Liver (tissue), 9 donors: ENCODE results near the gene SPTBN5. TPM values are rescaled to one million over a fixed set of nuclear protein-coding genes. Genes with fewer than 3 reads are reported as not detected.

Experiments used
- DNase-seq: peaks from one replicate; pipeline ENCODE4 v3.0.0-alpha.2; 2017; ENCODE audit warnings: low spot score
- H3K27ac ChIP-seq, 2 donors: one replicate each; pipeline ENCODE4 v1.7.0; 2013; ENCODE audit warnings: inconsistent platforms in 2 of 2, low read length in 2 of 2, control low read depth in 1 of 2, low read depth in 1 of 2, mild to moderate bottlenecking in 1 of 2
- H3K27me3 ChIP-seq, 4 donors: one replicate each; pipeline versions ENCODE4 v1.6.1 to v1.7.0; 2013; ENCODE audit warnings: low read length in 3 of 4, inconsistent platforms in 1 of 4, mild to moderate bottlenecking in 1 of 4, moderate library complexity in 1 of 4; ENCODE audit not compliant: control insufficient read depth in 4 of 4, insufficient read depth in 4 of 4
- H3K36me3 ChIP-seq, 4 donors: one replicate each; pipeline versions ENCODE4 v1.6.1 to v1.7.0; 2013; ENCODE audit warnings: low read length in 3 of 4, mild to moderate bottlenecking in 3 of 4, low read depth in 1 of 4, moderate library complexity in 1 of 4; ENCODE audit not compliant: control insufficient read depth in 4 of 4, insufficient read depth in 3 of 4
- H3K4me1 ChIP-seq, 4 donors: one replicate each; pipeline versions ENCODE4 v1.6.1 to v1.7.0; 2013; ENCODE audit warnings: low read length in 3 of 4, mild to moderate bottlenecking in 3 of 4, moderate library complexity in 1 of 4; ENCODE audit not compliant: control insufficient read depth in 4 of 4, insufficient read depth in 4 of 4
- H3K4me3 ChIP-seq, 3 donors: one replicate each; pipeline versions ENCODE4 v1.6.1 to v1.7.0; 2013; ENCODE audit warnings: low read length in 3 of 3, control low read depth in 1 of 3, low read depth in 1 of 3, mild to moderate bottlenecking in 1 of 3
- H3K9ac ChIP-seq, 2 donors: one replicate each; pipeline ENCODE4 v1.7.0; 2013; ENCODE audit warnings: low read length in 2 of 2, mild to moderate bottlenecking in 2 of 2, moderate library complexity in 2 of 2, control low read depth in 1 of 2, low read depth in 1 of 2
- H3K9me3 ChIP-seq, 4 donors: one replicate each; pipeline versions ENCODE4 v1.6.1 to v1.7.0; 2013; ENCODE audit warnings: low read length in 3 of 4; ENCODE audit not compliant: control insufficient read depth in 4 of 4
- EGR1 ChIP-seq, 2 donors: IDR thresholded peaks; 2 replicates each; pipeline ENCODE4 v1.6.1; 2016 to 2018; ENCODE audit warnings: antibody characterized with exemption in 2 of 2, low read depth in 2 of 2
- FOXA1 ChIP-seq: IDR thresholded peaks from 2 replicates; pipeline ENCODE4 v1.6.1; 2016; ENCODE audit warnings: antibody characterized with exemption
- FOXA2 ChIP-seq: IDR thresholded peaks from 2 replicates; pipeline ENCODE4 v1.6.1; 2016; ENCODE audit warnings: antibody characterized with exemption
- GABPA ChIP-seq, 2 donors: IDR thresholded peaks in 1 of 2; conservative IDR thresholded peaks in 1 of 2; 2 replicates each; pipeline ENCODE4 v1.6.1; 2016; ENCODE audit warnings: antibody characterized with exemption in 2 of 2, mild to moderate bottlenecking in 1 of 2, moderate library complexity in 1 of 2
- HNF4A ChIP-seq, 2 donors: conservative IDR thresholded peaks; 2 replicates each; pipeline ENCODE4 v1.6.1; 2016; ENCODE audit warnings: antibody characterized with exemption in 2 of 2, mild to moderate bottlenecking in 2 of 2
- HNF4G ChIP-seq: IDR thresholded peaks from 2 replicates; pipeline ENCODE4 v1.6.1; 2016; ENCODE audit warnings: antibody characterized with exemption
- JUND ChIP-seq, 2 donors: IDR thresholded peaks; 2 replicates each; pipeline ENCODE4 v1.6.1; 2016; ENCODE audit warnings: antibody characterized with exemption in 2 of 2
- NR2F2 ChIP-seq: IDR thresholded peaks from 2 replicates; pipeline ENCODE4 v1.6.1; 2016; ENCODE audit warnings: antibody characterized with exemption
- RAD21 ChIP-seq, 2 donors: IDR thresholded peaks; 2 replicates each; pipeline ENCODE4 v1.6.1; 2016; ENCODE audit warnings: antibody characterized with exemption in 2 of 2, mild to moderate bottlenecking in 2 of 2
- SP1 ChIP-seq: IDR thresholded peaks from 2 replicates; pipeline ENCODE4 v1.6.1; 2018; ENCODE audit warnings: antibody characterized with exemption, mild to moderate bottlenecking
- YY1 ChIP-seq: IDR thresholded peaks from 2 replicates; pipeline ENCODE4 v1.6.1; 2016; ENCODE audit warnings: antibody characterized with exemption, mild to moderate bottlenecking
- WGBS: extraction: QIAGEN DNeasy Blood & Tissue Kit; methylation state at CpG from one replicate; pipeline ENCODE4 v1.1.7; 2013; 5-methylcytosine and 5-hydroxymethylcytosine counted together
- polyA plus RNA-seq, 2 donors: library from polyadenylated mRNA; stranded (reverse) in 1 of 2; unstranded in 1 of 2; fragments of 200-250 nt in 1 of 2; fragments of >200 nt in 1 of 2; fragmentation: Nextera tagmentation in 1 of 2; extraction: Ambion mirVana in 1 of 2; gene quantifications; one replicate each; pipeline versions ENCODE4 v1.2.1 to v1.2.3, GENCODE V29; 2013 to 2015
- total RNA-seq, 2 donors: library from RNA; depleted of rRNA; stranded (reverse); fragments of >200 nt; gene quantifications; one replicate each; pipeline ENCODE4 v1.2.3, GENCODE V29; 2014
- TF ChIP-seq, protein P1 (sequence below): IDR thresholded peaks from 2 replicates; pipeline ENCODE4 v1.6.1; 2016; ENCODE audit warnings: antibody characterized with exemption, mild to moderate bottlenecking
- TF ChIP-seq, protein P2 (sequence below): IDR thresholded peaks from 2 replicates; pipeline ENCODE4 v1.6.1; 2016; ENCODE audit warnings: antibody characterized with exemption
- TF ChIP-seq, protein P3 (sequence below): fragments of 150-350 bp; IDR thresholded peaks from 2 replicates; pipeline ENCODE4 v1.5.1; 2017; ENCODE audit warnings: improper control_type of control experiment, low read depth, low read length; ENCODE audit not compliant: missing input control
- TF ChIP-seq, protein P4 (sequence below): IDR thresholded peaks from 2 replicates; pipeline ENCODE4 v1.6.1; 2016; ENCODE audit warnings: antibody characterized with exemption
- donor health status: healthy.
- donor health status: healthy.
- donor health status: healthy.
- donor health status: healthy.
- donor health status: healthy.

Gene SPTBN5
- total and polyA plus RNA-seq, 4 donors, result 0.12 to 1.7 (median 0.17) TPM

DNA sequence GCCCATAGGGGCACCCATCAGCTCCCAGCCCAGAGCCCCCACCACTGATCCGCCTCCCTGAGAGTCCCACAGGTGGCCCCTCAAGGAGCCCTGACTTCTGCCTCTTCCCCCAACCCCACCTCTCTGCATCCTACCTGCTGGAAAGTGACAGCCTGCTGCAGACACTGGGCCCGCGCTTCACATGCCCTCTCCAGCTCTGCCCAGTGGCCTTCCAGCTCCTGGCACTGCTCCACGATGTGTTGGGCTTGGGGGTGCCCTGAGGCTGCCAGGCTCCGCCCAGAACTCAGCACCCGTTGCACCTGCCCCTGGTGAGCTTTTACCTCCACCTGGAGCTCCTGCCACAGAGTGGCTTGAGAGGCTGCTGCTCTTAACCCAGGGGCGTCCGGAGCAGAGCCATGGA lies 20.1 kb downstream of the SPTBN5 start (continued):
- TF ChIP-seq, protein P1, sequence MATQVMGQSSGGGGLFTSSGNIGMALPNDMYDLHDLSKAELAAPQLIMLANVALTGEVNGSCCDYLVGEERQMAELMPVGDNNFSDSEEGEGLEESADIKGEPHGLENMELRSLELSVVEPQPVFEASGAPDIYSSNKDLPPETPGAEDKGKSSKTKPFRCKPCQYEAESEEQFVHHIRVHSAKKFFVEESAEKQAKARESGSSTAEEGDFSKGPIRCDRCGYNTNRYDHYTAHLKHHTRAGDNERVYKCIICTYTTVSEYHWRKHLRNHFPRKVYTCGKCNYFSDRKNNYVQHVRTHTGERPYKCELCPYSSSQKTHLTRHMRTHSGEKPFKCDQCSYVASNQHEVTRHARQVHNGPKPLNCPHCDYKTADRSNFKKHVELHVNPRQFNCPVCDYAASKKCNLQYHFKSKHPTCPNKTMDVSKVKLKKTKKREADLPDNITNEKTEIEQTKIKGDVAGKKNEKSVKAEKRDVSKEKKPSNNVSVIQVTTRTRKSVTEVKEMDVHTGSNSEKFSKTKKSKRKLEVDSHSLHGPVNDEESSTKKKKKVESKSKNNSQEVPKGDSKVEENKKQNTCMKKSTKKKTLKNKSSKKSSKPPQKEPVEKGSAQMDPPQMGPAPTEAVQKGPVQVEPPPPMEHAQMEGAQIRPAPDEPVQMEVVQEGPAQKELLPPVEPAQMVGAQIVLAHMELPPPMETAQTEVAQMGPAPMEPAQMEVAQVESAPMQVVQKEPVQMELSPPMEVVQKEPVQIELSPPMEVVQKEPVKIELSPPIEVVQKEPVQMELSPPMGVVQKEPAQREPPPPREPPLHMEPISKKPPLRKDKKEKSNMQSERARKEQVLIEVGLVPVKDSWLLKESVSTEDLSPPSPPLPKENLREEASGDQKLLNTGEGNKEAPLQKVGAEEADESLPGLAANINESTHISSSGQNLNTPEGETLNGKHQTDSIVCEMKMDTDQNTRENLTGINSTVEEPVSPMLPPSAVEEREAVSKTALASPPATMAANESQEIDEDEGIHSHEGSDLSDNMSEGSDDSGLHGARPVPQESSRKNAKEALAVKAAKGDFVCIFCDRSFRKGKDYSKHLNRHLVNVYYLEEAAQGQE, result no peak
- TF ChIP-seq NR2F2 (no peak), FOXA2 (no peak), EGR1 (IDR thresholded peaks at IDR 0.05; ENCODE audit: low read depth in 2 of 2) (no peak), GABPA (IDR thresholded peaks at IDR 0.05 in 1 of 2, conservative IDR thresholded peaks at IDR 0.05 in 1 of 2) (no peak)
- TF ChIP-seq, protein P2, sequence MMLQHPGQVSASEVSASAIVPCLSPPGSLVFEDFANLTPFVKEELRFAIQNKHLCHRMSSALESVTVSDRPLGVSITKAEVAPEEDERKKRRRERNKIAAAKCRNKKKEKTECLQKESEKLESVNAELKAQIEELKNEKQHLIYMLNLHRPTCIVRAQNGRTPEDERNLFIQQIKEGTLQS, result no peak

DNA sequence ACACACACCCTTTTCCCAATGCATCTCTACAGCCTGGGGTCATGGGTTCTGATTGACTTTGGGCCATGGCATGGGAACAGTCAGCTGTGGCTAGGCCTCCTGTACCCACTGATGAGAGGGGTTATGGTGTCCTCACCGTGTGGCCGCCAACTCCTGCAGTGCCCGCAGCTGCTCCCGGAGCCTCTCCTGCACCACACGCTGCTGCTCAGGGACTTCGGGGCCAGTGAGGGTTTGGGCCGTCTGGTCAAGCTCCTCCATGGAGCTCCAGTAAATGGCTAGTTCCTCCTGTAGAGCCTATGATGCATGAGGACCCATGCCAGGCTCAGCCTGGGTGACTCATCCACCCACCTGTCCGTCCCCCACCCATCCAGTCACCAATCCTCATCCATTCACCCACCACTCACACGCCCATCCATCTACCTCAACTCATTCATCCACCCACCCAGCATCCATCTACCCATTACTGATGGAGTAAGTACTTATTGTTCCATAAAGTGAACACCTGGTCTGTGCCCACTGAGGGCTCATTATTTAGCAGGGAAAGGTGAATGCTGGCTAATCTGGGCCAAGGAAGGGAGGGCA lies 21.6 kb downstream of the SPTBN5 start:
- TF ChIP-seq FOXA1 (no peak), HNF4A (conservative IDR thresholded peaks at IDR 0.05) (no peak), NR2F2 (no peak), GABPA (IDR thresholded peaks at IDR 0.05 in 1 of 2, conservative IDR thresholded peaks at IDR 0.05 in 1 of 2) (no peak), SP1 (no peak), YY1 (no peak), RAD21 (IDR thresholded peaks at IDR 0.05) (no peak), JUND (IDR thresholded peaks at IDR 0.05) (no peak), HNF4G (no peak)
- TF ChIP-seq, protein P2, result no peak
- TF ChIP-seq, protein P3, sequence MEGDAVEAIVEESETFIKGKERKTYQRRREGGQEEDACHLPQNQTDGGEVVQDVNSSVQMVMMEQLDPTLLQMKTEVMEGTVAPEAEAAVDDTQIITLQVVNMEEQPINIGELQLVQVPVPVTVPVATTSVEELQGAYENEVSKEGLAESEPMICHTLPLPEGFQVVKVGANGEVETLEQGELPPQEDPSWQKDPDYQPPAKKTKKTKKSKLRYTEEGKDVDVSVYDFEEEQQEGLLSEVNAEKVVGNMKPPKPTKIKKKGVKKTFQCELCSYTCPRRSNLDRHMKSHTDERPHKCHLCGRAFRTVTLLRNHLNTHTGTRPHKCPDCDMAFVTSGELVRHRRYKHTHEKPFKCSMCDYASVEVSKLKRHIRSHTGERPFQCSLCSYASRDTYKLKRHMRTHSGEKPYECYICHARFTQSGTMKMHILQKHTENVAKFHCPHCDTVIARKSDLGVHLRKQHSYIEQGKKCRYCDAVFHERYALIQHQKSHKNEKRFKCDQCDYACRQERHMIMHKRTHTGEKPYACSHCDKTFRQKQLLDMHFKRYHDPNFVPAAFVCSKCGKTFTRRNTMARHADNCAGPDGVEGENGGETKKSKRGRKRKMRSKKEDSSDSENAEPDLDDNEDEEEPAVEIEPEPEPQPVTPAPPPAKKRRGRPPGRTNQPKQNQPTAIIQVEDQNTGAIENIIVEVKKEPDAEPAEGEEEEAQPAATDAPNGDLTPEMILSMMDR, result no peak
- TF ChIP-seq, protein P4, sequence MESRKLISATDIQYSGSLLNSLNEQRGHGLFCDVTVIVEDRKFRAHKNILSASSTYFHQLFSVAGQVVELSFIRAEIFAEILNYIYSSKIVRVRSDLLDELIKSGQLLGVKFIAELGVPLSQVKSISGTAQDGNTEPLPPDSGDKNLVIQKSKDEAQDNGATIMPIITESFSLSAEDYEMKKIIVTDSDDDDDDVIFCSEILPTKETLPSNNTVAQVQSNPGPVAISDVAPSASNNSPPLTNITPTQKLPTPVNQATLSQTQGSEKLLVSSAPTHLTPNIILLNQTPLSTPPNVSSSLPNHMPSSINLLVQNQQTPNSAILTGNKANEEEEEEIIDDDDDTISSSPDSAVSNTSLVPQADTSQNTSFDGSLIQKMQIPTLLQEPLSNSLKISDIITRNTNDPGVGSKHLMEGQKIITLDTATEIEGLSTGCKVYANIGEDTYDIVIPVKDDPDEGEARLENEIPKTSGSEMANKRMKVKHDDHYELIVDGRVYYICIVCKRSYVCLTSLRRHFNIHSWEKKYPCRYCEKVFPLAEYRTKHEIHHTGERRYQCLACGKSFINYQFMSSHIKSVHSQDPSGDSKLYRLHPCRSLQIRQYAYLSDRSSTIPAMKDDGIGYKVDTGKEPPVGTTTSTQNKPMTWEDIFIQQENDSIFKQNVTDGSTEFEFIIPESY, result no peak
- Histone ChIP-seq H3K9me3 (no peaks in the 10 kb centered on the region), H3K9ac (no peak overlapping the region), H3K4me1 (peaks cover 0 to 12% (median 7%) of the 10 kb centered on the region in 4 donors), H3K27ac (no peak overlapping the region), H3K36me3 (no peaks in the 10 kb centered on the region), H3K27me3 (no peaks in the 10 kb centered on the region), H3K4me3 (no peak overlapping the region)
- no peak for DNase-seq
- 93% methylated on average over 9 of the region's 9 CpGs for WGBS
